Ovary (tissue), 3 donors: ENCODE data around the gene NHLRC4.

Experiments
- CTCF ChIP-seq, 3 donors: fragments of 450-650 bp in 2 of 3; fragments of 200-600 bp in 1 of 3; IDR thresholded peaks; one replicate each; pipeline versions ENCODE4 v1.5.1 to v1.8.0; 2016 to 2022; ENCODE audit warnings: antibody characterized with exemption in 3 of 3, mild to moderate bottlenecking in 1 of 3
- EP300 ChIP-seq: sonication (generic); formaldehyde crosslinking; IDR thresholded peaks from one replicate; pipeline ENCODE4 v1.6.1; 2017; ENCODE audit warnings: antibody characterized with exemption
- donor health status: DM: no; HTN: no; CAD: no.

GRCh38 chr16:567373-568256 is 810 bp downstream of the NHLRC4 start:
- TF ChIP-seq CTCF (IDR thresholded peaks at IDR 0.05) (no peak), EP300 (no peak)
